Nucleus accumbens (tissue), 56 donors: ENCODE results near the gene OSBPL5.

Source experiments
- DNase-seq, 56 donors: peaks; one replicate each; lab custom pipeline; 2025; lab: John Stamatoyannopoulos, UW

Gene OSBPL5

GRCh38 chr11:3197878-3198528, 32.9 kb upstream of the OSBPL5 start:
- no peak for DNase-seq

GRCh38 chr11:3197044-3197695, 32.1 kb upstream of the OSBPL5 start:
- no peak for DNase-seq

GRCh38 chr11:3196161-3197043, 31.3 kb upstream of the OSBPL5 start:
- DNase-seq = no peak

- no peak for DNase-seq
Measured at GRCh38 chr11:3195251-3196160, 30.4 kb upstream of the OSBPL5 start.

GRCh38 chr11:3194016-3194816, 29.1 kb upstream of the OSBPL5 start:
- DNase-seq = no peak

GRCh38 chr11:3193373-3194015, 28.4 kb upstream of the OSBPL5 start:
- DNase-seq = no peak

GRCh38 chr11:3192511-3193372, 27.6 kb upstream of the OSBPL5 start:
- no peak for DNase-seq

GRCh38 chr11:3191586-3192324, 26.6 kb upstream of the OSBPL5 start:
- no peak for DNase-seq

- no peak for DNase-seq
Measured at GRCh38 chr11:3190600-3190999, 25.5 kb upstream of the OSBPL5 start.

- no peak for DNase-seq
Measured at GRCh38 chr11:3189886-3190583, 24.9 kb upstream of the OSBPL5 start.

GRCh38 chr11:3189196-3189843, 24.2 kb upstream of the OSBPL5 start:
- no peak for DNase-seq

- DNase-seq = no peak
Measured at GRCh38 chr11:3188496-3189195, 23.5 kb upstream of the OSBPL5 start.

GRCh38 chr11:3186166-3186953, 21.2 kb upstream of the OSBPL5 start:
- DNase-seq = no peak

- no peak for DNase-seq
Measured at GRCh38 chr11:3184732-3185347, 19.7 kb upstream of the OSBPL5 start.
